Activated CD4-positive, CD25-positive, alpha-beta regulatory T cell (primary cell): ENCODE results near the gene NTF3.

Source experiments
- DNase-seq, 4 experiments: peaks; one replicate each; lab custom pipeline; 2025; lab: John Stamatoyannopoulos, UW

NTF3 gene

DNA sequence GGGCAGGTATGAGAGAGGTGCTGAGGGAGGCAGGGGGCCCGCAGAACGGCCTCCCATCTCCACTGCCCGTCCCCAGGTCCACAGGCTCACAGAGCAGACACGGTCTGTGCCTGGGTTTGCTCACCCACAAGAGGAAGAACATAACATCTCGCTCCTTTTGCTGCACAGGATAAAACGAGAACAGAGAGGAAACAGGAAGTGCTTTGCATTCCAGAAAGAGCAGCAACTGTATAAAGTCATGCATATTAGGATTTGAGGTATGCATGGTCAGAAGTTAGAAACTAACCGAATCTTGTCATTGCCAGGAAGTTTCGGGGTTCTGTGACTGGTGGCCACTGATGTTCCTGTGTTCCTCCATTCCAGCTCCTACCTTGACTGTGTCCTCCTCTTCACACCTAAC is 25.0 kb downstream of the NTF3 start:
- DNase-seq: no peak

DNA sequence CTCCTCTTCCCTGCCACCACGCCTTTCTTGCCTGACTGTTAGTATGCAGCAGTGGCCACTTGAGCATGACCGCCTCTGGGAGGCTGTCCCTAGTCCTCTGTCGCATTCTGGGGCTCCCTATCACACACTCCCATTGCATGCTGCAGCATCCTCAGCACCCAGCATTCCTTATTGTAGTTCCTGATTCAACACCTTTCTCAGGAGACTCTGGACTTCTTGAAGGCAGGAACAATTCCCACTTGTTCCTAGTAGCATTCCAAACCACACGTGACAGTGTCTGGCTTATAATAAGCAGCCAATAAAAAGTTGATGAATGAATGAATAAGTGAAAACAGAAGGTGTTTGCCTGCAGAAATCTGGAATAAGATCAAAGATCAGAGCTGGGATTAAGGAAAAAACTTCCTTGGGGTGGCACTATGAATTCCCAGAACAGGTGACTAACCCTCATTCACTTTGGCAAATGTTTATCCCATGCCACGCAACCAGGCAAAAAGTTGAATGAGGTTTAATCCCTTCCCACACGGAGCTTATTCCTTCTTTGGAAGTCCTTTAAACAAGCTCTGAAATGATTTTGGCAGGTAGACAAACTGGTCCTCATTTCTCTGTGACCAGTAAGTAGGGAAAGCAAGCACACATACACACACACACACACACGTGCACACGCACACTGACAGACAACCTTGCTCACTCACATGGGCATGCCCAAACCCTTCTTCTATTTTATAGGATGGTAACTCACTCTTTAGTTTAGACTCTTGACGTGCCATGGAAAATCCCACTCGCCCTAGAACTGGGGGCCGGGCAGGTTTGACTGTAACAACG is 26.5 kb downstream of the NTF3 start:
- no peak for DNase-seq

DNA sequence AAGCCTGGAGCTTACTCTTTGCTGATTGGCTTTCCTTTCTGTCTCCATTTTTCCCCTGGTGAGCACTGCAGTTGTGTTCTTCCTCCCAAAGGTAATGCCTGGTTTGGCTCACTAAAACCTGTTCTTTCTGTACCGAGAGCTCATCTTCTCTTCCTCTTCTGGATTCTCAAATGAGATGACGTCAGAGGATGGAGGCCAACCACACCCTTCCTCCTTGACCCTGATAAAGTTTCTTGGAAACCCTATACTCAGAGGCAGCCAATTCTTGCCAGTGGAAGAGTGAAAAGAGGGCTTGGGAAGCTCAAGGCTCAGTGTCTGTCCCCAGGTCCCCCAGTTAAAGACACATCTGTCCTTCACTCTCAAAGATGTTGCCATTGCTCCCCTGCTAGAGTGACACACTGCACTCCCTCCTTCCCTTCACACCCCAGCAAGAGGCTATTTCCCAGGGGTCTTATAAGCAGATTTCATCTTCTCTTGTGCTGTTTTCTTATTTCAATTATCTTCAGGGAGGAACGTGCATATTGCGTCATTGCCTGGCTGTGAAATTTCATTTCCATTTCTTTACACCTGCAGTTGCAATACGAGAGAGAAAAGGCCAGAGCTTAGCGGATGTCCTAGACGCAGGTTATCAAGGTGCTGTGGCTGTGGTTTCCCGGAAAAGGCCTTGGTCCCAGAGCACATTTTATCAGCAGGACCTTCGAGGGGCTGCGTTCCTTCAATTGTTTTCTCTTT is 27.3 kb downstream of the NTF3 start:
- DNase-seq: no peak

DNA sequence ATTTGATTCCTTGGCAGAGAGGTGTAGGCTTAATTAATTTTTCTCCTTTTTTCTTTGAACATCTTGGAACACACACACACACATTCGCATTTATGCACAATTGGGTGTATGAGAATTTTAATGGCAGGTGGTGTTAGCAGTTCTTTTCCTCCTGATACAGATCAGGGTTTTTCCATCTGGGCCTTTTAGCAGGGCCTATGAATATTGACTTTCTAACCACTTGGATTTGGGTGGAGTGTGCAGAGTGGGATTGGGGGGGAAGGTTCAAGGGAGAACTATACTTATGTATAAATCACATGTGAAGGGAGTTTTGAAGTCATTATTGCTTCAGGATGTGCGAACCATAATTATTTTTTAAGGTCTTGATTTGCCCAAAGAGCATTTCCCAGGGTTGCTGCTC is 28.9 kb downstream of the NTF3 start:
- no peak for DNase-seq

DNA sequence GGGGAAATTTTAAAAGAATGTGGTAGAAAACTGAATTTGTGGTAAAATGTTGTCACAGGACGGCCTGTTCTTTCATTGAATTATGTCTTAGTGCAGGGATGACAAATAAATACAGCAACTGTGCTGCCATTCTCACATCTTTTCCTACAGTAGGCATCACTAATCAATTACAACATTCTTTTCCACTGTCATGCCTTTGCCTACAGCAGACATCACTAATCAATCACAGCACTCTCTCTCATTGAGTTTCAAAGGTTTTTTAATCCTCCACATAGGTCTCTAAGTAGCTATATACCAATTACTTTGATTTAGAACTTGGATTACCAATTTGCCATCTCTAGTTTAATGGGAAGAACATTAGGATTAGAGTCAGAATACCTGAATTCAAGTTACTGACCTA is 30.1 kb downstream of the NTF3 start:
- DNase-seq: no peak

DNA sequence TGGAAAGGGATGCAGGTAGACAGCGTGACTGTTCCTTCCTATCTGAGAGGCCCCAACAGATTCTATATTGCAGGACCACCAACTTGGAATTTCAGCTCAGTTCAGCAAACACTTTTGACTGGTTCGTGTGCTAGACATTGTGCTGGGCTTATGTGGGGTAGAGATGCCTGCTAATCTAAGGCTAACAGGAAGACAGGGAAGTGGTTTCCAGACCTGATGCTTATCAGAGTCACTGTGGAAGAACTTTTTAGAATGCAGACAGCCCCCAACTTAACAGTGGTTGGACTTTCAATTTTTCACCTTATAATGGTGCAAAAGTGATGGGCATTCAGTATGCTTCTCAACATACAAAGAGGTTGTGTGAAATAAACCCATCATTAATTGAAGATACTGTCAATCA is 32.2 kb downstream of the NTF3 start:
- no peak for DNase-seq

DNA sequence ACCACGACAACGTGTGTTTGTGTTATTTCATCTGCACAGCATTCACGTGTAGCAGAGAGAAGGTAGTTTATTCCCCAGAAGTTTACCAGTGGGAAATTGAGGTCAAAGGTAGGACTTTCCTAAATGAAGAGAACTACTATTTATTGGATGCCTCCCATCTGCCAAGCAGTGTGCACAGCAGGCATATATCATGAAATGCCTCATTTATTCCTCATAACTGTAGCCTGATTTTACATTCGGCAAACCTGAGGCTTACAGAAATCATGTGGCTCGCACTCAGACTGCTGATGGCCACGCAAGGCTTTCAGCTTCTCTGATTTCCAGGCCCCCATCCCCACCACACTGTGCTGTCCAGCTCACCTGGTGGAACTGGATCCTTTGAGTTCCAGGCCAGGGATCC is 33.5 kb downstream of the NTF3 start:
- DNase-seq: no peak

DNA sequence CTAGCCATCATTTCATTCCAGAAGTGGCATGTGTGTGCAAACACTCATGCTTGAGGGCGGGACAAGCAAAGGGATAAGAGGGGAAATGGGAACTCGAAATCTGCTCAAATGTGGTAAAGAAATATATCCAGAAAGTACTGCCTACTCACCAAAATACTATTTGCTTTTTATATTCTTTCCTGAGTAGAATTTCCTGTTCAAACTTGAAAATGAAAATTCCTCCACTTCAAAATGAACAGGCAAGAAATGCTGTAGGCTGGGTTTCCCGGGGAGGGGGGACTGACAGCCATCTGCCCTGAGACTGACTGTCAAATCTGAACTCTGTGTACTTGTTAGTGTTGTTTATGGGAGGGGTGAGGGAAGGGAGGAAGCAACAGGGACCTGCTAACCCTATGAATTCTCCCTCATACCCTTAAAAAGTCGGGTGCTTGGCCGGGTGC is 34.6 kb downstream of the NTF3 start:
- no peak for DNase-seq

DNA sequence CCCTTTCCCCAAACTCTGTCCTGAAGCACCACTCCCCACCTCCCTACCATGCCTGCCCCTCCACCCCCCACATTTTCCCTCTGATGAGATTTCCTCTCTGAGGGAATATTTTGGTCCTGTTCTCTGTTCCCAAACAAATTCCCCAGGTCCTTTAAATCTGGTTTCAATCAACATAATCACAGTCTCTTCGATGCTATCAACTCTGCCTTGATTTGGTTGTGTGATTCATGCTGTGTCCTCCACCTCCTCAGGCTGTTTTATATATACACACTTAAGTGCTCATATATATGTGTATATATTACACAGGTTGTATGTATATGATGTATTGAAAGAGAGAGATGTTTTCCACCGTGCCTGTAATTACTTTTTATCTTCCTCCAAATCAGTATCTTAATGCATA is 36.0 kb downstream of the NTF3 start:
- no peak for DNase-seq

DNA sequence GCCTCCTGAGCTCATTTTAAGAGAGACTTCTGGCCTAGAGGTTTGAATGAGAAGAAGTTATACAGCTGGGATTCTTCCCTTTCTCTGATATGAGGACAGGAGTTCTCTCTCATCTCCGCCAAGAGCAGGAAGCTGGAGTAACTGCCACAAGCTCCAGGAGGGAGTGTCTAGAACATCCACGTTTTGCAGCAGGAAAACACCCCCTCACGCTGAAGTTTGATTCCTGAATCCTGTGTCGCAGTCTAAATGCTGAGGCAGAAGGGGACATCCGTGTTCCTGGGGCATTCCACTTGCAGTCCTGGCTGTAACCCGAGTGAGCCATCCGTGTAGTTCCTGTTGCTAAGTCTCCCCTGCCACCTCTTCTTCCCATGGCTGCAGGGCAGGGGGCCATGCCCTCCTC is 38.3 kb downstream of the NTF3 start:
- DNase-seq: no peak

DNA sequence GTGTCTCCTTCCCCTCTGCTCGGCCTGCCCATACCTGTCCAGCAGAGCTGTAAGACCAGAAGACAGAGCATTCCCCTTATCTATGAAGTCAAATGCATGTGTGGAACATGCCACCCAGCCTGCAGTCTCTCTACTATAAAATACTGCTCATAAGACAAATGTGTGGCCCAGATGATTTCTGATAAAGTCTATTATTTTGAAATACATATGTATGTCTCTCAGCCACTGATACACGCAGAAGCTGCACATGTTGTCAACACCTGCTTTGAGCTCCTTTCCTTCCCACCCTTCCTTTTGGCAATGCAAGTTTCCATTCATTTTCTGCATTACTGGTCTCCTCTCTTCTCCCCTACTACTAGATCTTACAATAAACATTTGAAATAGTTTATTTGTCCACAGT is 38.8 kb downstream of the NTF3 start:
- DNase-seq: no peak

DNA sequence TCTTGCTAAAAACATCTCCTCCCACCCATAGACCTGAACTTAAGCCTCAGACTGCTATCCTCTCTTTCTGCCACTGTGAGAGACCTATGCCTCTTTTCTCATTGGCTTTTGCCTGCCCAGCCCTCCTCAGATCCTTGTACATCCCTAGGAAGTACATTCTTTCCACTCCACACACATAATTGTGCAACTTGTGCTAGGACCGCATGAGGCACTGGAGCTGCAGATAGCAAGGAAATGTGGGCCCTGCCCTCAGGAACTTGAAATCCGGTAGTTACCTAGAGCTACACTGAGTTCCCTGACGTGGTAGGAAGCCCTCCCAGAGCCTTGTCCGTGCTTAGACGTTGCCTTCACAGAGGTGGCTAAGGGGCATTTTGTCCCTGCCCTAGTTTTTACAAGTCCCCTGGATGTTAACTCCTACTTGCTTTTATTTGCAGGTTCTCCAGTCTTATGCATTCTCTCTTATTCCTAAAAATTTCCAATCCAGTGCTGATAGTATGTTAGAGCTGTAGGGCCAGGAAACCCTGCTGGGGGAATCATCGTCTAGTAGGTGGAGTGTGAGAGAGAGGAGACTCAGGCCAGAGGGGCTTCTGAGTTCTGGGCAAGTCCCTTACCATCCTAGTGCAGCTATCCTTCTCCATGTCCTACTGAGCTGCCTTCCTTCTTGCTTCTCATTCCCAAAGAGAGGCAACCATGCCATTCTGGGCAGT is 41.3 kb downstream of the NTF3 start:
- no peak for DNase-seq

DNA sequence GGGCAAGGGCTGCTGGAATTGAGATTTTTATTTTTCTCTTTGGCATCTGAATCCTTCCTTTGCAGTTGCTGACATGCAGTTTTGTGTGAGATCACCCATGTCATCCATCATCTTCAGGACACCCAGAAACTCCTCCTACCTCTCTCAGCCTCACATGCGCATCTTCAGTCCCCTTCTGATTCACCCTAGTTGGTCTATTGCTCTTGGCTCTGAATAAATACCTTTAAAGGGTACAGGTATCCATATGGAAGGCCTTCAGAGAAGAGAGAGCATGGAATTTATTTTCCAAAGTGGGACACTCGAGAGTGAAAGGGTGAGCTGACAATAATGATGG is 41.8 kb downstream of the NTF3 start:
- no peak for DNase-seq

DNA sequence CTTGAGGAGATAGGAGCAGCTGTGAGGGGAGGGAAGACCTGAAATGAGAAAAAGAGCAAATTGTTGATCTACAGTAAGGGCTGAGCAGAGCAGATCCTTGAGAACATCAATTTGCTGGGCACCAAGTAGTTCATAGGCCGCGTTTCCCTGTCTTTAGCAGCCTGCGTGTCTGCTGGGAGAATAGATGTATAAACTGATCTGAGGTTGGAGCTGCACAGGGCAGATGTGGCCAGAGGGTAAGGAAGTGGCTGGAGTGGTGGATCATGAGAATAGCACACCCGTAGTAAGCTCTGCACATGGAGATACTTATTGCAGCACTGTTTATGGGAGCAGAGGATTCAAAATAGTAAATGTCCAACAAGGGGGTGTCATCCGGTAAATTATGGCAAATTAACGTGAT is 44.4 kb downstream of the NTF3 start:
- no peak for DNase-seq

DNA sequence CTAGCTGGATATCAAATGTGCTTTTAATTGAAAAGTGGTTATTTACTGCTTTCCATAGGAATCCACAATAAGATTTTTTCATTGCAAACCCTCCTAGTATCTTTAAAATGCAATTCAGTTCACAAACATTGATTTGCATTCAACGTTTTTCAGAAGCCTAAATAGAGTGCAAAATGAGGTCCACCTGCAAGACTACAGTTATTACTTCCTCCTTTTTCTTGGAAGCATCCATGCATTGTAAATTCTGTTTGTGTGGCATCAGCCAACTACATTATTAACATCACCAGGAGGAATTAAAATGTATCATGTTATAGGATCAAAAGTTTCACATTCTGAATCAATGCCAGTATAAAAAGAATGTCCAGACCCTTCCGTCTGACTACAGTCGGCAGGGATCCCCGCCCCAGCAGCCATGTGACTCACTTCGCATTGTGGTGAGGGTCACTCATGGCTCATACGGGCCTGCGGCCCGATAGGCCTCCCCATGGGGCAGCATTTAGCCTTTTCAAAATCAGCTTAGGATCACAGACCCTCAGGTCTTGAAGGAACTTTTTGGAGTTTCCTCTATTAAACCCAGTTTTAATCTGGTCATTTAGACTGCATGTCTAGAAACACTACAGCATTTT is 46.3 kb downstream of the NTF3 start:
- DNase-seq: no peak

DNA sequence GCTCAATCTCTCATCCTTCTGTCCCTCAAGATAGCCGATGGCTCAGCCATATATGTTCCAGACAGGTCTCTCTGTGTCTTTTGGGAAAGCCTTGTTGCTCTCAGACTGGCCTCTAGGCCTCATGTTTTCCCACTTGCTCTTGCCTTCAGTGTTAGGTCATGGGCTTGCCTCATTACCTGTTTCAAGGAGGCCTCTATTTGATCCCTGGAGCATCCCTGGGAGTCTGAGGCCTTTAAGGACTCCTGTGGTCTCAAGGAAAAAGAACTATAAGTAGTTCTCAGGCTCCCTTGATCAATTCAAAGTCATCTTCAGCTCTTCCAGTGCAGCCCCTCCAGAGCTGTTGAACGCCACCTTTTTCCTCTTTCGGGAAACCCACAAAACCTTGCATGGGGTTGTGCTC is 47.9 kb downstream of the NTF3 start:
- DNase-seq: no peak

DNA sequence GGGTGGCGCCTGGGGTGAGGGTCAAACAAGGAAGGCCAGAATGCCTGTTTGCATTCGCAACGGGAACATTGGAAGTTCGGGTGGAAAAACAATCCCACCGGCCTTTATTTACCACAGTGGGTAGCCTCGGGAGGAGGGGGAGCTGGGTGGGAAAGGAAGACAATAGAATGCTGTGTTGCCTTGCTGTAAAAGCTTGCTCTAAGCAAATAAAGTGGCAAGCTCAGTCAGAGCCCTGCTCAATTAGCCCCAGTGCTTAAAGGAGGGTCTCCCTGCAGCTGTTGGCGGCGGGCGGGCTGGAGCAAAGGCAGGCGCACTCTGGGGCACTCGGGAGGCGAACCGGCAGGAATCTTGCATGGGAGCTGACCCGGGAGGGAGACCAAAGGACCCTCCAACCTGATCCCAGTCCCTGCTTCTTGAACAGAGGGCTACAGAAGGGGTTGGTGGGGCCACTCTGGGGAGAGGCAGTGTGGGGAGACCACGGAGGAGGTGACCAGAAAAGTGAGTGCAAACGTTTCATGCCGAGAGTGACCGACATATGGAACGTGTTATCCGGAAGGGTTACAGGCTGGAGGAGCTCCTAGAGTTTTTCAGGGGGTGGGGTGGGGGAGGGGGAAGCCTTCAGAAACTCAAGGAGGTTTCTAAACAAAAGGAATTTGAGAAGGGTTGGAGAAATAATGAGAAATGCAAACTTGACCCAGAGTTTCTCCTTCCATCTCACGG is 48.5 kb downstream of the NTF3 start:
- no peak for DNase-seq

DNA sequence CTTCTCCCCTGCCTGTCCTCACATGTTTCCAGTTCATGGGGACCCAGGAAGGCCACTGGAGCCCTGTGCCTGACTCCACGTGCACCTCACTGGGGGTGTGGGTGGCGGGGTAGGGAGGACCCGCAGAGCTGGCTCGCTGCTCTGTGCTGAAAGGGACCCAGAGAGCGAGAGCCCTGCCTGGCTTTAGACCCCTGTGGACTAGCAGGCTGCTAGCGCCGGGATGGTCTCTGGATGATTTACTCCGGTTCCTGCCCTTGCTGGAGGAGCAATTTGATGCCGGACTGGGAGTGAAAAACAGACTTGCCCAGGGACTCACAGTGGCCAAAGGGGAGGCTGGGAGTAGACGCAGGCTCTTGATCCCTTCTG is 49.0 kb downstream of the NTF3 start:
- DNase-seq: no peak

DNA sequence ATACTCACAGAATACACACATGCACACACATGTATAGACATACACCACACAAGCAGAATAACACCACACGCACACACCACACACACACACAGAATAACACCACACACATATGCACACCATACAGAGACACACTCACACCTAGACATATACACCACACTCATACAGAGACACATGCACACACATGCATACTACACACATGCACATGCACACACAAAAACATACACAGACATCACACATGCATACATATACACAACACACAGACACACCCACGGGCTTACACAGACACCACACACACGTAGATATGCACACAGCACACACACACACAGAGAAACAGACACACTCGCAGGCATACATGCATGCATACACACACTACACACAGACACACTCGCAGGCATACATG is 49.7 kb downstream of the NTF3 start:
- DNase-seq: no peak

DNA sequence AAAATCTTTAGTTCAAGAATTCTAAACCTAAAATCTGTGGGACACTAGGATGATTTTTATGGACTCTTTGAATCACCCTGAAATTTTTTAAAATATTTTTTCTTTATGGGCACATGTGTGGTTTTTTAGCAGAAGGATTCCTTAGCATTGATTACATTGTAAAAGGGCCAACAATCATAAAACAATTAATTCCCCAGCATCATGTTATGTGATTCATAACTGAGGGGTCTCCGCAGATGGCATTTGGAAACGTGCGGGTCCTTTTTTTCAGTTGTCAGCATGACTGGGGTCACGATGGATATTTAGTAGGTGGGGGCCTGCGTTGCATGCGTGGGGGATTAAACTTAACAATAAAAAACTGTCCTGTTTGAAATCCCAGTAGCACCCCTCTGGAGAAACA is 52.5 kb downstream of the NTF3 start:
- DNase-seq: no peak

DNA sequence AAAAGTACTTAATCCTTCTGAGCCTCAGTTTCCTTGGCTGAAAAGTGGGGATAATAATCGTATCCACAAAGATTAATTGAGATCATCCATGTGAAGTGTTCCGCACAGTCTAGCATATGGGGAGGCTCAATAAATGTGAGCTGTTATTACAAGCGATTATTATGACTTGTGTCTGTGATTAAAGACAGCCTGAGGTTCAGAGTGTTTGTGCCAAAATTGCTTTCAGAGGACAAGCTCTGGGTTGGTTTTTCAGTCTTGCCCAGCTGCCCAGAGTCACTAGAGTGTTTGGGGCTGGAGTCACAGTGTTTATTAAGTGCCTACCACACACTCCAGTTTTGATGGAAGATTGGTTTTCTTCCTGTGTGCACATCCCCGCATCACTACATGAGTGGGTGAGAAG is 53.5 kb downstream of the NTF3 start:
- DNase-seq: no peak

DNA sequence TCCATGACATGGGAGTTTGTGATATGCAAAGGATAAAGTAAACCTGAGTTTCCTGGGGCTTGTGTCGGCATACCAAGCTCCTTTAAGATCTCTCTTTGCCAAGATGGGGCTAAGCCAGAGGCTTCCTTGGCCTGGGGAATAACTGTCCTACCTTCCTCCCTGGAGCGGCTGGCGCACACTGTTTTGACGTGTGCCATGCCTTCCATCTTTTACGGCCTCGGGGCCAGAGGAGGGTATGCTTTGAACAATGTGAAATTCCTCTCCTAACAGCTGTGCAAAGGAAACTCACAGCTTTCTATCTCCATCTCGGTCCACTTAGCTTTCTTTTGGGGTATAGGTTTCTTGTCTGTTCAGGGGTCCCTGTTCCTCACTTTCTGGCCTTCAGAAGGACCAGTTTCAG is 55.2 kb downstream of the NTF3 start:
- DNase-seq: no peak
